ENCODE measurements around the gene SLC4A4. TPM values are rescaled to one million over a fixed set of nuclear protein-coding genes. Genes with fewer than 3 reads are reported as not detected.

Gene SLC4A4
- total and polyA plus RNA-seq, 4 donors = 3.2 to 78.6 (median 18.6) TPM

DNA sequence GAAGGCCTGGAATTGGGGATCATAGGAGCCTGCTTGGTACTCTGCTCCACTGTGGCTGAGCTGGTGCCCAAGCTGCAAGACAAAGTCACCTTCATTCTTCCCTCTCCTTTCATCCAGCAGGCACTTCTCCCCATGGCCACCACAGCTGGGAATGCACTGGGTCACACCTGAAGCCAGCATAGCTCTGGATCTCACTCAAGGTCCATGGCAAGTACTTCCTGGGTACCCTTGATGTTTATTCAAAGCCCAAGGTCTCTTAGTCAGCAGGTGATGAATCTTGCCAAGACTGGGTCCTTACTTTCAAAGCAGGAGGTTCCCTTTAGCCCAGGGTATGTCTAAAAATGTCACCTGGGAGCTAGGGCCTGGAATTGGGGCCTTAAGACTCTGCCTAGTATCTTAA lies 4.9 kb upstream of the SLC4A4 start:
- H3K9me3 ChIP-seq (ENCODE audit: control insufficient read depth in 4 of 4, insufficient read depth in 3 of 4, low read length in 3 of 4) = no peaks in the 10 kb centered on the region
- no peak overlapping the region for H3K9ac ChIP-seq (ENCODE audit: insufficient read depth in 1 of 2, low read length in 2 of 2)
- DNase-seq (no peak), ATAC-seq (ENCODE audit: insufficient read depth, low FRiP score) (no peak)
- H3K4me1 ChIP-seq (ENCODE audit: control insufficient read depth in 5 of 5, insufficient read depth in 5 of 5, low read length in 5 of 5) = peaks cover 0 to 3% (median 0%) of the 10 kb centered on the region in 5 donors
- H3K36me3 ChIP-seq (ENCODE audit: control insufficient read depth in 4 of 4, insufficient read depth in 4 of 4, low read length in 4 of 4) = no peaks in the 10 kb centered on the region
- H3K4me3 ChIP-seq = no peak overlapping the region
- TF ChIP-seq, protein P1, sequence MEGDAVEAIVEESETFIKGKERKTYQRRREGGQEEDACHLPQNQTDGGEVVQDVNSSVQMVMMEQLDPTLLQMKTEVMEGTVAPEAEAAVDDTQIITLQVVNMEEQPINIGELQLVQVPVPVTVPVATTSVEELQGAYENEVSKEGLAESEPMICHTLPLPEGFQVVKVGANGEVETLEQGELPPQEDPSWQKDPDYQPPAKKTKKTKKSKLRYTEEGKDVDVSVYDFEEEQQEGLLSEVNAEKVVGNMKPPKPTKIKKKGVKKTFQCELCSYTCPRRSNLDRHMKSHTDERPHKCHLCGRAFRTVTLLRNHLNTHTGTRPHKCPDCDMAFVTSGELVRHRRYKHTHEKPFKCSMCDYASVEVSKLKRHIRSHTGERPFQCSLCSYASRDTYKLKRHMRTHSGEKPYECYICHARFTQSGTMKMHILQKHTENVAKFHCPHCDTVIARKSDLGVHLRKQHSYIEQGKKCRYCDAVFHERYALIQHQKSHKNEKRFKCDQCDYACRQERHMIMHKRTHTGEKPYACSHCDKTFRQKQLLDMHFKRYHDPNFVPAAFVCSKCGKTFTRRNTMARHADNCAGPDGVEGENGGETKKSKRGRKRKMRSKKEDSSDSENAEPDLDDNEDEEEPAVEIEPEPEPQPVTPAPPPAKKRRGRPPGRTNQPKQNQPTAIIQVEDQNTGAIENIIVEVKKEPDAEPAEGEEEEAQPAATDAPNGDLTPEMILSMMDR (IDR thresholded peaks at IDR 0.05; ENCODE audit: control extremely low read depth, extremely low read depth) = no peak
- H3K27ac ChIP-seq (ENCODE audit: low read depth in 1 of 2, low read length in 1 of 2) = no peak overlapping the region
- H3K27me3 ChIP-seq (ENCODE audit: control insufficient read depth in 3 of 3, insufficient read depth in 3 of 3, low read length in 2 of 3) = no peaks in the 10 kb centered on the region

DNA sequence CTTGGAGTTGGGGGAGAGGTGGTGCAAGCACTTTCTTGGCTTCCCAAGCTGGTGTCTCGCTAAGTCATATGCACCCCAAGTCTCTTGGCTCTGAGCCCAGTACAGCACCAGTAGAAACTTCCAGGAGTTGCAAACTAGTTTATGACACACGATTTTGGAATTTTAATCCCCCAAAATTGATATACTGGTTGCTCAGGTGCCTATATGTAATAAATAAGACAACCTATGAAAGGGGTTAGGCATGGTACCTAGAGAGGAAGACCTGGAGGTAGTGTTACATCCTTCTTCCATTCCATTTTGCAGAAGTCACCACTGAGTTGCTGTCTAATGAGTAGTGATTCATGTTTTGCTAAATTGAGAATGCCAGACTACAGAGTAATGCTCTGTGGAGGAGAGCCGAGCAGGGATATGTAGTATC lies 4.3 kb upstream of the SLC4A4 start:
- Histone ChIP-seq H3K36me3 (ENCODE audit: control insufficient read depth in 4 of 4, insufficient read depth in 4 of 4, low read length in 4 of 4) (no peaks in the 10 kb centered on the region), H3K27ac (ENCODE audit: low read depth in 1 of 2, low read length in 1 of 2) (no peak overlapping the region), H3K9ac (ENCODE audit: insufficient read depth in 1 of 2, low read length in 2 of 2) (no peak overlapping the region), H3K4me1 (ENCODE audit: control insufficient read depth in 5 of 5, insufficient read depth in 5 of 5, low read length in 5 of 5) (peaks cover 0 to 3% (median 0%) of the 10 kb centered on the region in 5 donors), H3K27me3 (ENCODE audit: control insufficient read depth in 3 of 3, insufficient read depth in 3 of 3, low read length in 2 of 3) (no peaks in the 10 kb centered on the region), H3K9me3 (ENCODE audit: control insufficient read depth in 4 of 4, insufficient read depth in 3 of 4, low read length in 3 of 4) (no peaks in the 10 kb centered on the region), H3K4me3 (no peak overlapping the region)
- DNase-seq (peak; percentile 15 to 58 (median 28)), ATAC-seq (ENCODE audit: insufficient read depth, low FRiP score) (no peak)
- 81 to 83% methylated on average over 3 of the region's 3 CpGs for WGBS, 2 donors
- TF ChIP-seq, protein P1 (IDR thresholded peaks at IDR 0.05; ENCODE audit: control extremely low read depth, extremely low read depth) = no peak

DNA sequence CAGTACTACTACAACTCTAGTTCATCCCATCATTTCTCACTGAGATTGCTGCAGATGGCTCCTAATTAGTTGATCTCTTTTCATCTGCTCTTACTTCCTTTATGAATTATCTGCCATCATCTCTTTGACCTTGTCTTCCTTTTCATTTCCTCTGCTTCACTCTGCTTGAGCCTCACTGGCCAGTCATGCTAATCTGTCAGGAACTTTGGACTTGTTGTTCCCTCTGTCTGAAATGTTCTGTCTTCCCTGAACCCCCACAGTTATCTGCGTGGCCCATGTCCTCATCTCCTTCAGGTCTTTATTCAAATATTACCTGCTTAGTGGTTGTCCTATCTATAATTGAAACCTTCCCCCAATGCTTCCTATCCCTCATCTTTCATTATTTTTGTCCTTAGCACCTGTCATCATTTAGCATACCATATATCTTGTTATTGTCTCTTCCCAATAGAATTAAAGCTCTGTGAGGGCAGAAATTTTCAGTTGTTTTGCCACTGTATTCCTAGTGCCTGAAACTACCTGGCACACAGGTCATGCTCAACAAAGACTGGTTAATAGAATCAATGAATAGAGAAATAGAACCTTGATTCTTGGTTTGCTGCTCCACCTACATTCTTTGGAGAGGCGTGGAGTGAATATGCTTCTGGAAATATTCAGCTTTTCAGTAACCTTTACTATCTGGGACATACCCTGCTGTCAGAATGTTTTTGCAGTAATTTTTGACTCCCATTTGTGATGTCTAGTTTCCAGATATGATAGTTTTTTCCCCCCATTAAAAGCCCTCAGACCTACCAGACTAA lies 5.0 kb downstream of the SLC4A4 start:
- H3K4me3 ChIP-seq = no peak overlapping the region
- H3K4me1 ChIP-seq (ENCODE audit: control insufficient read depth in 5 of 5, insufficient read depth in 5 of 5, low read length in 5 of 5) = peaks cover 0 to 9% (median 0%) of the 10 kb centered on the region in 5 donors
- H3K27ac ChIP-seq (ENCODE audit: low read depth in 1 of 2, low read length in 1 of 2) = no peak overlapping the region
- no peaks in the 10 kb centered on the region for H3K36me3 ChIP-seq (ENCODE audit: control insufficient read depth in 4 of 4, insufficient read depth in 4 of 4, low read length in 4 of 4)
- H3K9ac ChIP-seq (ENCODE audit: insufficient read depth in 1 of 2, low read length in 2 of 2) = no peak overlapping the region
- DNase-seq = no peak
- no peaks in the 10 kb centered on the region for H3K9me3 ChIP-seq (ENCODE audit: control insufficient read depth in 4 of 4, insufficient read depth in 3 of 4, low read length in 3 of 4)
- ATAC-seq (ENCODE audit: insufficient read depth, low FRiP score) = no peak
- WGBS, 2 donors = 86 to 87% methylated on average over 2 of the region's 2 CpGs
- no peaks in the 10 kb centered on the region for H3K27me3 ChIP-seq (ENCODE audit: control insufficient read depth in 3 of 3, insufficient read depth in 3 of 3, low read length in 2 of 3)
- TF ChIP-seq, protein P1 (IDR thresholded peaks at IDR 0.05; ENCODE audit: control extremely low read depth, extremely low read depth) = no peak

Measured in lung (tissue), 12 donors.